Jurkat, Clone E6-1 (cell line): ENCODE measurements around the gene RBM39.
A peak's percentile ranks its signal among the peaks of the same experiment; 100 is the strongest.
"Not testable (repeated sequence)": the region's sequence is repeated elsewhere in the genome, so short reads cannot be mapped to it uniquely, and the experiment has no call there.

Experiments
- DNase-seq: peaks from one replicate; pipeline ENCODE4 v3.0.0-alpha.2; 2011; ENCODE audit warnings: low read depth, low spot score
- H3K4me3 ChIP-seq: 2 replicates; pipeline ENCODE4 v1.5.1; 2011; ENCODE audit warnings: mild to moderate bottlenecking, low read length, control low read depth, moderate library complexity

Gene RBM39

GRCh38 chr20:35761548-35761947, 19.5 kb upstream of the RBM39 start:
- DNase-seq, H3K4me3 ChIP-seq: not testable (repeated sequence)

GRCh38 chr20:35757098-35757705, 15.1 kb upstream of the RBM39 start:
- no peak for DNase-seq
- H3K4me3 ChIP-seq = no peak overlapping the region

GRCh38 chr20:35756404-35756803, 14.3 kb upstream of the RBM39 start:
- DNase-seq = no peak

GRCh38 chr20:35750611-35751010, 8.6 kb upstream of the RBM39 start:
- H3K4me3 ChIP-seq = no peak overlapping the region
- no peak for DNase-seq

More at GRCh38 chr20:35756404-35756803, 14.3 kb upstream of the RBM39 start:
- H3K4me3 ChIP-seq = no peak overlapping the region

GRCh38 chr20:35744492-35744841, 2.4 kb upstream of the RBM39 start:
- not testable (repeated sequence) for H3K4me3 ChIP-seq, DNase-seq

- no peak for DNase-seq
- peak overlapping the region; percentile 71 for H3K4me3 ChIP-seq
These were observed 1.8 kb upstream of the RBM39 start for GRCh38 chr20:35743693-35744491.

GRCh38 chr20:35742741-35743523, 872 bp upstream of the RBM39 start:
- DNase-seq = peak; percentile 55
- H3K4me3 ChIP-seq = peak overlapping the region; percentile 71

- DNase-seq = peak; percentile 59
- H3K4me3 ChIP-seq = peak overlapping the region; percentile 94
These were observed 2.5 kb downstream of the RBM39 start for GRCh38 chr20:35739294-35740163.

- H3K4me3 ChIP-seq = no peak overlapping the region
These were observed 3.5 kb downstream of the RBM39 start for GRCh38 chr20:35738410-35739179.

GRCh38 chr20:35737865-35738333, 4.2 kb downstream of the RBM39 start:
- DNase-seq = no peak
- no peak overlapping the region for H3K4me3 ChIP-seq

More at GRCh38 chr20:35738410-35739179, 3.5 kb downstream of the RBM39 start:
- DNase-seq = peak; percentile 42

- H3K4me3 ChIP-seq = no peak overlapping the region
- no peak for DNase-seq
These were observed 6.1 kb downstream of the RBM39 start for GRCh38 chr20:35735826-35736470.

GRCh38 chr20:35734777-35735649, 7.0 kb downstream of the RBM39 start:
- no peak overlapping the region for H3K4me3 ChIP-seq
- DNase-seq = no peak

- no peak overlapping the region for H3K4me3 ChIP-seq
These were observed 7.7 kb downstream of the RBM39 start for GRCh38 chr20:35734374-35734773.

GRCh38 chr20:35732644-35732982, 9.4 kb downstream of the RBM39 start:
- no peak for DNase-seq
- no peak overlapping the region for H3K4me3 ChIP-seq

More at GRCh38 chr20:35734374-35734773, 7.7 kb downstream of the RBM39 start:
- DNase-seq = no peak

- DNase-seq = no peak
- no peak overlapping the region for H3K4me3 ChIP-seq
These were observed 10.0 kb downstream of the RBM39 start for GRCh38 chr20:35731862-35732643.

GRCh38 chr20:35731469-35731788, 10.6 kb downstream of the RBM39 start:
- no peak overlapping the region for H3K4me3 ChIP-seq
- DNase-seq = no peak
